GM12878 (cell line): ENCODE results near the gene TDRD10. TPM values are rescaled to one million over a fixed set of nuclear protein-coding genes. Genes with fewer than 3 reads are reported as not detected.

Experiments used
- ATAC-seq: fragments of 200-7000 bp; cut with Tn5 transposase; 3 replicates; pipeline ENCODE4 v1.9.1; 2020; ENCODE audit warnings: mild to moderate bottlenecking, moderate library complexity
- BruUV-seq: library from RNA; stranded (reverse); fragments of 400-500 nt; replicated peaks from 2 replicates; lab custom pipeline; 2021; lab: Mats Ljungman, UMichigan
- CTCF ChIA-PET: fragments of 300-600 bp; sonication (Branson Sonifier 250); formaldehyde crosslinking; extraction: SDS; loops from one replicate; lab custom pipeline; 2021; ENCODE audit warnings: inconsistent platforms; lab: Yijun Ruan, JAX
- POLR2A ChIA-PET: fragments of 350-600 bp; formaldehyde crosslinking; extraction: SDS; loops from one replicate; lab custom pipeline; 2021; ENCODE audit warnings: inconsistent platforms; lab: Charles Lee
- RAD21 ChIA-PET: fragments of 300-600 bp; sonication (Branson Sonifier 250); formaldehyde crosslinking; loops from one replicate; lab custom pipeline; 2023; ENCODE audit warnings: antibody characterized with exemption; ENCODE audit not compliant: unreplicated experiment; lab: Charles Lee
- SMC1A ChIA-PET: fragments of 300-600 bp; sonication (Branson Sonifier 250); formaldehyde crosslinking; loops from one replicate; lab custom pipeline; 2023; ENCODE audit not compliant: unreplicated experiment, uncharacterized antibody; lab: Charles Lee
- DNase-seq: peaks from one replicate; pipeline ENCODE4 v3.0.0-alpha.2; 2011; ENCODE audit warnings: low read depth, low spot score
- FAIRE-seq: peaks from 3 replicates; lab custom pipeline; 2011; peaks lifted over from hg19 to GRCh38; lab: Jason Lieb, UNC
- H2AFZ ChIP-seq: 2 replicates; pipeline ENCODE4 v1.6.0; 2011; ENCODE audit warnings: low read depth, low read length, control low read depth; ENCODE audit not compliant: control insufficient read depth
- H3K27ac ChIP-seq: 2 replicates; pipeline ENCODE4 v1.5.1; 2011; ENCODE audit warnings: control low read depth; ENCODE audit not compliant: control insufficient read depth, insufficient read depth
- H3K27me3 ChIP-seq, 2 experiments: replicated peaks in 1 of 2; 2 replicates each; pipeline versions ENCODE4 v1.6.0 to v1.6.1; 2011; ENCODE audit warnings: low read length in 1 of 2; ENCODE audit not compliant: control insufficient read depth in 2 of 2, insufficient read depth in 2 of 2
- H3K36me3 ChIP-seq, 2 experiments: 2 replicates each; pipeline ENCODE4 v1.5.1; 2011; ENCODE audit warnings: low read length in 1 of 2; ENCODE audit not compliant: control insufficient read depth in 2 of 2, insufficient read depth in 2 of 2
- H3K4me1 ChIP-seq: 2 replicates; pipeline ENCODE4 v1.6.1; 2011; ENCODE audit warnings: mild to moderate bottlenecking, low read length, moderate library complexity, mixed read lengths; ENCODE audit not compliant: control insufficient read depth, insufficient read depth
- H3K4me2 ChIP-seq: 2 replicates; pipeline ENCODE4 v1.6.0; 2011; ENCODE audit warnings: control low read depth; ENCODE audit not compliant: control insufficient read depth, insufficient read depth
- H3K4me3 ChIP-seq: fragments of 200-600 bp; sonication (generic); 2 replicates; pipeline ENCODE4 v1.5.1; 2016
- H3K79me2 ChIP-seq: 2 replicates; pipeline ENCODE4 v1.6.0; 2011; ENCODE audit warnings: low read length; ENCODE audit not compliant: control insufficient read depth, insufficient read depth
- H3K9ac ChIP-seq: 2 replicates; pipeline ENCODE4 v1.8.0; 2011; ENCODE audit warnings: low read length, control low read depth, mixed read lengths; ENCODE audit not compliant: control insufficient read depth, insufficient read depth
- H3K9me3 ChIP-seq: replicated peaks from 3 replicates; pipeline ENCODE4 v1.5.1; 2011; ENCODE audit warnings: mild to moderate bottlenecking, low read length; ENCODE audit not compliant: control insufficient read depth, insufficient read depth
- H4K20me1 ChIP-seq: 2 replicates; pipeline ENCODE4 v1.6.0; 2011; ENCODE audit not compliant: control insufficient read depth, insufficient read depth
- CBX5 ChIP-seq: sonication (generic); IDR thresholded peaks from 2 replicates; pipeline ENCODE4 v1.6.1; 2016; ENCODE audit warnings: low read depth, moderate library complexity, mild to moderate bottlenecking, inconsistent platforms
- CEBPZ ChIP-seq: fragments of 150-350 bp; IDR thresholded peaks from 2 replicates; pipeline ENCODE4 v1.6.1; 2016; ENCODE audit warnings: low read depth, low read length
- CREB1 ChIP-seq: IDR thresholded peaks from 2 replicates; pipeline ENCODE4 v1.6.1; 2012; ENCODE audit warnings: low read depth, mild to moderate bottlenecking, inconsistent platforms
- NFXL1 ChIP-seq: fragments of 450-650 bp; IDR thresholded peaks from 2 replicates; pipeline ENCODE4 v1.6.1; 2017; ENCODE audit warnings: antibody characterized with exemption, mild to moderate bottlenecking, borderline replicate concordance
- NFYA ChIP-seq: IDR thresholded peaks from 2 replicates; pipeline ENCODE4 v1.6.1; 2011; ENCODE audit warnings: low read depth, mild to moderate bottlenecking, low read length, improper control_type of control experiment, borderline replicate concordance
- NRF1 ChIP-seq: conservative IDR thresholded peaks from 2 replicates; pipeline ENCODE4 v1.6.1; 2011; ENCODE audit warnings: mild to moderate bottlenecking, low read depth, low read length, improper control_type of control experiment
- PAX8 ChIP-seq: fragments of 450-650 bp; IDR thresholded peaks from 2 replicates; pipeline ENCODE4 v1.6.1; 2017; ENCODE audit warnings: mild to moderate bottlenecking, moderate library complexity
- TBL1XR1 ChIP-seq: IDR thresholded peaks from 2 replicates; pipeline ENCODE4 v1.6.1; 2012; ENCODE audit warnings: low read depth, low read length, improper control_type of control experiment
- YBX1 ChIP-seq: fragments of 450-650 bp; IDR thresholded peaks from 2 replicates; pipeline ENCODE4 v1.6.1; 2016; ENCODE audit warnings: antibody characterized with exemption
- ZBED1 ChIP-seq: IDR thresholded peaks from 2 replicates; pipeline ENCODE4 v1.6.1; 2016; ENCODE audit warnings: borderline replicate concordance
- ZBTB40 ChIP-seq: fragments of 450-650 bp; IDR thresholded peaks from 2 replicates; pipeline ENCODE4 v1.6.1; 2016; ENCODE audit warnings: mild to moderate bottlenecking, moderate library complexity, borderline replicate concordance
- ZNF274 ChIP-seq: IDR thresholded peaks from one replicate; pipeline ENCODE4 v1.8.0; 2011; ENCODE audit not compliant: insufficient read length, insufficient read depth
- WGBS: methylation state at CpG from one replicate; pipeline ENCODE4 v1.1.6; 2016; ENCODE audit warnings: low lambda C conversion rate; ENCODE audit not compliant: insufficient replicate concordance, insufficient coverage; ENCODE audit errors: missing lambda C conversion rate; 5-methylcytosine and 5-hydroxymethylcytosine counted together
- in situ Hi-C: fragments of 300-500 bp; cut with MboI; formaldehyde crosslinking; loops from 9 replicates; pipeline ENCODE4 v1.14.3; 2018; ENCODE audit warnings: mixed read lengths
- intact Hi-C: fragments of 100-400 bp; cut with micrococcal nuclease; formaldehyde crosslinking; loops from one replicate; pipeline ENCODE4 v1.14.2; 2022; ENCODE audit not compliant: unreplicated experiment
- polyA plus RNA-seq, 11 experiments: library from polyadenylated mRNA; depleted of rRNA in 4 of 11; unstranded in 6 of 11; stranded (reverse) in 5 of 11; fragments of >200 nt; fragmentation: Nextera tagmentation in 4 of 11; fragmentation: Illumina TruSeq in 1 of 11; extraction: Ambion mirVana in 4 of 11; extraction: Trizol in 1 of 11; gene quantifications; 1 replicate in 1 of 11; 2 replicates in 10 of 11; pipeline versions ENCODE4 v1.2.1 to v1.2.3, GENCODE V29; 2011 to 2016; ENCODE audit warnings: inconsistent platforms in 2 of 11, missing spikeins in 2 of 11, low read depth in 1 of 11
- total RNA-seq, 4 experiments: library from RNA; depleted of rRNA in 3 of 4; stranded (reverse); fragments of >200 nt in 3 of 4; fragmentation: Illumina TruSeq in 1 of 4; extraction: Trizol in 1 of 4; gene quantifications; 2 replicates each; pipeline versions ENCODE4 v1.2.1 to v1.2.3, GENCODE V29; 2013 to 2021

The TDRD10 gene
- total and polyA plus RNA-seq, 10 of the 15 experiments (the other 5 are each of a cell fraction or from before 2014, with no cell fraction given) = not detected

- RAD21 ChIA-PET = interaction anchor here (0.7 to 7.0 kb wide), 18 partner anchors 14 to 531 kb away, joined by 3 to 189 read pairs (median 4); partner anchors contain the start of genes EFNA3 and IL6R
- intact Hi-C loops = loop anchor here (5.0 kb wide), 1 partner anchor 210 kb away; no protein-coding TSS in a partner anchor
- Histone ChIP-seq H3K4me2 (no peak overlapping the region), H2AFZ (no peak overlapping the region), H4K20me1 (peaks cover 6% of the 10 kb centered on the region; the same call in 1 of the 2 replicates), H3K4me3 (no peak overlapping the region), H3K79me2 (no peaks in the 10 kb centered on the region; the same call in 1 of the 2 replicates), H3K27ac (no peak overlapping the region), H3K4me1 (peaks cover 16% of the 10 kb centered on the region), H3K9me3 (no peaks in the 10 kb centered on the region), H3K36me3 (peaks cover 21 to 29% of the 10 kb centered on the region in 2 experiments), H3K9ac (no peak overlapping the region), H3K27me3 (no peaks in the 10 kb centered on the region)
- CTCF ChIA-PET = interaction anchor here (0.5 to 6.1 kb wide), 55 partner anchors 8 to 741 kb away, joined by 3 to 302 read pairs (median 4); partner anchors contain the start of gene ATP8B2
- DNase-seq = no peak
- SMC1A ChIA-PET = interaction anchor here (0.6 to 6.9 kb wide), 23 partner anchors 9 to 440 kb away, joined by 3 to 151 read pairs (median 4); partner anchors contain the start of gene UBE2Q1
- 83% methylated on average over 11 of the region's 11 CpGs for WGBS
- no peak for FAIRE-seq
- in situ Hi-C loops = no loop called here
- TF ChIP-seq TBL1XR1 (no peak), CBX5 (no peak), CREB1 (no peak), NFXL1 (no peak), YBX1 (no peak), ZNF274 (no peak), ZBED1 (no peak), NRF1 (no peak), ZBTB40 (no peak), PAX8 (no peak), CEBPZ (no peak), NFYA (no peak)
- POLR2A ChIA-PET = interaction anchor here (1.9 kb wide), 1 partner anchor 67 kb away, joined by 11 read pairs; no protein-coding TSS in a partner anchor
- no TSS peak for BruUV-seq
- ATAC-seq = no peak
These were observed 45.2 kb downstream of the TDRD10 start for GRCh38 chr1:154547105-154547732.
